ENCODE results near the gene LY86. TPM values are rescaled to one million over a fixed set of nuclear protein-coding genes. Genes with fewer than 3 reads are reported as not detected.

Gene LY86
- polyA plus RNA-seq, 1 of the 3 experiments (the other 2 are of a cell fraction), result not detected

DNA sequence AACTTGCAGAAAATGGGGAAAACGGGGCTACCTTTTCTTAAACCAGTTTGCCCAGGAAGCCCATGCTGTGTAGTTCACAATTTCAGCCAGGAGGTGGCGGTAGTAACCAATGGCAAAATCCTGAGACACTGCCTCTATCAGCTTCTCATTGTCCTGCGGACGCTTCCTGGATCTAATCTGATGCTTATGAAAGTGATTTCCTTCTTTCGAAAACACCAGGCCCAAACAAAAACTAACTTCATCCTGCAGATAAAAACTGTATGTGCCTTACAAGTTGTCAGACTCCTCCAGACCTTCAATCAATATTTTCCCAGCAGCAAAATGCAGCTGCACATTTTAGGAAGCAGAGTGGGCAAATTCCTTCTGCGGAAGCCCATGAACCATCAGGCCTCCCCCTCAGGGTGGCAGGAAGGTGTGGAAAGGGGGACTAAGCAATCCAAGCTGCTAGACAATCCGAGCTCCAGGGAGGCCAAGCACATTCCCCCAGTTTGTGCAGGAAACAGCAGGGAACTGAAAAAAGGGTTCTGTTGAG lies 88.5 kb downstream of the LY86 start:
- no peaks in the 10 kb centered on the region for H3K9me2 ChIP-seq
- H2AFZ ChIP-seq (ENCODE audit: low read depth), result peak overlapping the region; percentile 49; the same call in 1 of the 2 replicates
- peaks cover 0 to 2% of the 10 kb centered on the region in 2 experiments; a peak in 1 of 4 replicates for H3K4me1 ChIP-seq (ENCODE audit: control insufficient read depth in 1 of 2, insufficient read depth in 2 of 2, low read depth in 1 of 2, low read length in 1 of 2)
- no peaks in the 10 kb centered on the region for H3K36me3 ChIP-seq (replicated peaks in 1 of 2; ENCODE audit: control insufficient read depth in 1 of 2, insufficient read depth in 2 of 2, low read length in 1 of 2)
- H4K20me1 ChIP-seq (ENCODE audit: insufficient read depth), result no peaks in the 10 kb centered on the region
- WGBS (ENCODE audit: low lambda C conversion rate), result 18% methylated on average over 7 of the region's 7 CpGs
- ChIA-PET CTCF (interaction anchor here (0.6 to 2.9 kb wide), 39 partner anchors 8 to 939 kb away, joined by 3 to 24 read pairs (median 4); partner anchors contain the start of gene LY86), POLR2A (no interaction called here)
- H3K27me3 ChIP-seq (ENCODE audit: insufficient read depth), result no peaks in the 10 kb centered on the region
- peak overlapping the region; percentile 34; the same call in 1 of the 2 replicates for H3K4me2 ChIP-seq
- no peak overlapping the region; a peak in 1 of 4 replicates for H3K4me3 ChIP-seq (ENCODE audit: low read depth in 2 of 2, low read length in 1 of 2)
- H3K9ac ChIP-seq, result no peak overlapping the region
- no peaks in the 10 kb centered on the region for H3K9me3 ChIP-seq
- TF ChIP-seq CTCF (IDR thresholded peaks at IDR 0.05) (peak; percentile 97), MAX (IDR thresholded peaks at IDR 0.05; ENCODE audit: low read depth) (no peak), NRF1 (IDR thresholded peaks at IDR 0.05; ENCODE audit: low read depth, low read length) (peak; percentile 19; the same call in 1 of the 2 replicates), SMC3 (IDR thresholded peaks at IDR 0.05; ENCODE audit: low read depth, low read length) (peak; percentile 74), EP300 (IDR thresholded peaks at IDR 0.05; ENCODE audit: borderline replicate concordance in 1 of 2, low read depth in 1 of 2, low read length in 1 of 2) (no peak), RAD21 (IDR thresholded peaks at IDR 0.05; ENCODE audit: low read length) (peak; percentile 87)
- TF ChIP-seq, protein P1, sequence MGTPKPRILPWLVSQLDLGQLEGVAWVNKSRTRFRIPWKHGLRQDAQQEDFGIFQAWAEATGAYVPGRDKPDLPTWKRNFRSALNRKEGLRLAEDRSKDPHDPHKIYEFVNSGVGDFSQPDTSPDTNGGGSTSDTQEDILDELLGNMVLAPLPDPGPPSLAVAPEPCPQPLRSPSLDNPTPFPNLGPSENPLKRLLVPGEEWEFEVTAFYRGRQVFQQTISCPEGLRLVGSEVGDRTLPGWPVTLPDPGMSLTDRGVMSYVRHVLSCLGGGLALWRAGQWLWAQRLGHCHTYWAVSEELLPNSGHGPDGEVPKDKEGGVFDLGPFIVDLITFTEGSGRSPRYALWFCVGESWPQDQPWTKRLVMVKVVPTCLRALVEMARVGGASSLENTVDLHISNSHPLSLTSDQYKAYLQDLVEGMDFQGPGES (IDR thresholded peaks at IDR 0.05; ENCODE audit: low read depth, low read length), result no peak
- no peaks in the 10 kb centered on the region for H3F3A ChIP-seq (replicated peaks; ENCODE audit: insufficient read depth)
- no peaks in the 10 kb centered on the region for H3K79me2 ChIP-seq (ENCODE audit: insufficient read depth)
- H3K27ac ChIP-seq (ENCODE audit: low read depth in 2 of 2, low read length in 1 of 2), result no peak overlapping the region
- DNase-seq, result peak; percentile 65

GRCh38 chr6:6678185-6678671 lies 89.7 kb downstream of the LY86 start:
- ChIA-PET CTCF (interaction anchor here (1.7 to 2.0 kb wide), 3 partner anchors 8 to 560 kb away, joined by 8 to 19 read pairs (median 9); no protein-coding TSS in a partner anchor), POLR2A (no interaction called here)
- Histone ChIP-seq H3K4me3 (ENCODE audit: low read depth in 2 of 2, low read length in 1 of 2) (no peak overlapping the region), H4K20me1 (ENCODE audit: insufficient read depth) (no peaks in the 10 kb centered on the region), H3K9ac (no peak overlapping the region), H3K27ac (ENCODE audit: low read depth in 2 of 2, low read length in 1 of 2) (no peak overlapping the region), H3K27me3 (ENCODE audit: insufficient read depth) (no peaks in the 10 kb centered on the region), H2AFZ (ENCODE audit: low read depth) (no peak overlapping the region), H3K9me2 (no peaks in the 10 kb centered on the region), H3K9me3 (no peaks in the 10 kb centered on the region), H3K4me2 (no peak overlapping the region), H3K4me1 (ENCODE audit: control insufficient read depth in 1 of 2, insufficient read depth in 2 of 2, low read depth in 1 of 2, low read length in 1 of 2) (peaks cover 0 to 2% of the 10 kb centered on the region in 2 experiments; a peak in 1 of 4 replicates), H3K36me3 (replicated peaks in 1 of 2; ENCODE audit: control insufficient read depth in 1 of 2, insufficient read depth in 2 of 2, low read length in 1 of 2) (no peaks in the 10 kb centered on the region), H3K79me2 (ENCODE audit: insufficient read depth) (no peaks in the 10 kb centered on the region), H3F3A (replicated peaks; ENCODE audit: insufficient read depth) (no peaks in the 10 kb centered on the region)
- 56% methylated on average over 12 of the region's 12 CpGs for whole genome bisulfite sequencing (ENCODE audit: low lambda C conversion rate)
- TF ChIP-seq NFIC (IDR thresholded peaks at IDR 0.05; ENCODE audit: borderline replicate concordance), result no peak
- no peak for TF ChIP-seq GABPA (IDR thresholded peaks at IDR 0.05; ENCODE audit: low read depth)
- DNase-seq, result no peak
